Smooth muscle cell (in vitro differentiated cells): Measurements from ENCODE around the gene TARS2. TPM values are rescaled to one million over a fixed set of nuclear protein-coding genes. Genes with fewer than 3 reads are reported as not detected.

Source experiments
- DNase-seq: peaks from one replicate; lab custom pipeline; 2025; ENCODE audit not compliant: unreplicated experiment; lab: John Stamatoyannopoulos, UW
- H2AFZ ChIP-seq: fragments of 200-600 bp; sonication (generic); 2 replicates; pipeline ENCODE4 v1.6.0; 2016; ENCODE audit warnings: antibody characterized with exemption, low read depth, mild to moderate bottlenecking
- H3F3A ChIP-seq: fragments of 200-600 bp; sonication (generic); 2 replicates; pipeline ENCODE4 v1.6.0; 2017; ENCODE audit warnings: antibody characterized with exemption, low read depth
- H3K27ac ChIP-seq: fragments of 200-600 bp; sonication (generic); 2 replicates; pipeline ENCODE4 v1.5.1; 2016; ENCODE audit warnings: low read depth, mild to moderate bottlenecking
- H3K27me3 ChIP-seq: fragments of 200-600 bp; sonication (generic); 2 replicates; pipeline ENCODE4 v1.6.1; 2016; ENCODE audit warnings: low read depth, mild to moderate bottlenecking
- H3K36me3 ChIP-seq: fragments of 200-600 bp; sonication (generic); 2 replicates; pipeline ENCODE4 v1.5.1; 2016; ENCODE audit warnings: low read depth
- H3K4me1 ChIP-seq: fragments of 200-600 bp; sonication (generic); 2 replicates; pipeline ENCODE4 v1.5.1; 2016; ENCODE audit warnings: low read depth
- H3K4me2 ChIP-seq: fragments of 200-600 bp; sonication (generic); 2 replicates; pipeline ENCODE4 v1.6.0; 2016; ENCODE audit warnings: mild to moderate bottlenecking
- H3K4me3 ChIP-seq: fragments of 200-600 bp; sonication (generic); 2 replicates; pipeline ENCODE4 v1.5.1; 2016; ENCODE audit warnings: mild to moderate bottlenecking
- H3K79me2 ChIP-seq: fragments of 200-600 bp; sonication (generic); 2 replicates; pipeline ENCODE4 v1.6.0; 2016; ENCODE audit warnings: low read depth, mild to moderate bottlenecking
- H3K9ac ChIP-seq: fragments of 200-600 bp; sonication (generic); 2 replicates; pipeline ENCODE4 v1.6.0; 2016; ENCODE audit warnings: low read depth
- H3K9me3 ChIP-seq: fragments of 200-600 bp; sonication (generic); replicated peaks from 2 replicates; pipeline ENCODE4 v1.5.1; 2016; ENCODE audit warnings: low read depth
- H4K20me1 ChIP-seq: fragments of 200-600 bp; sonication (generic); 2 replicates; pipeline ENCODE4 v1.6.0; 2016; ENCODE audit warnings: low read depth
- WGBS: methylation state at CpG from one replicate; pipeline ENCODE4 v1.1.7; 2016; ENCODE audit warnings: low lambda C conversion rate; 5-methylcytosine and 5-hydroxymethylcytosine counted together
- polyA plus RNA-seq: library from polyadenylated mRNA; unstranded; fragments of >200 nt; fragmentation: Nextera tagmentation; extraction: Ambion mirVana; gene quantifications from 2 replicates; pipeline ENCODE4 v1.2.1, GENCODE V29; 2016
- total RNA-seq: library from RNA; depleted of rRNA; stranded (reverse); fragments of >200 nt; gene quantifications from 2 replicates; pipeline ENCODE4 v1.2.3, GENCODE V29; 2014
- TF ChIP-seq, protein P1 (sequence below): fragments of 200-600 bp; sonication (generic); IDR thresholded peaks from 2 replicates; pipeline ENCODE4 v1.5.1; 2017; ENCODE audit warnings: borderline replicate concordance, mild to moderate bottlenecking, antibody characterized with exemption; ENCODE audit not compliant: insufficient read depth, poor library complexity, severe bottlenecking

TARS2 gene
- total and polyA plus RNA-seq, 2 experiments from 2014 or later: 8.6 to 20.9 TPM

DNA sequence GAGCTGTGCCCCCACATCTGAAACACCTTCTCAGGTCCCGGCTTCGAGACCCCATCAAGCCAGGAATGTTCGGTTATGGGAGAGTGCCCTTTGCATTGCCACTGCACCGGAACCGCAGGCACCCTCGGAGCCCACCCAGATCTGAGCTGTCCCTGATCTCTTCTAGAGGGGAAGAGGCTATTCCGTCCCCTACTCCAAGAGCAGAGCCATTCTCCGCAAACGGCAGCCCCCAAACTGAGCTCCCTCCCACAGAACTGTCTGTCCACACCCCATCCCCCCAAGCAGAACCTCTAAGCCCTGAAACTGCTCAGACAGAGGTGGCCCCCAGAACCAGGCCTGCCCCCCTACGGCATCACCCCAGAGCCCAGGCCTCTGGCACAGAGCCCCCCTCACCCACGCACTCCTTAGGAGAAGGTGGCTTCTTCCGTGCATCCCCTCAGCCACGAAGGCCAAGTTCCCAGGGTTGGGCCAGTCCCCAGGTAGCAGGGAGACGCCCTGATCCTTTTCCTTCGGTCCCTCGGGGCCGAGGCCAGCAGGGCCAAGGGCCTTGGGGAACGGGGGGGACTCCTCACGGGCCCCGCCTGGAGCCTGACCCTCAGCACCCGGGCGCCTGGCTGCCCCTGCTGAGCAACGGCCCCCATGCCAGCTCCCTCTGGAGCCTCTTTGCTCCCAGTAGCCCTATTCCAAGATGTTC, 66.3 kb downstream of the TARS2 start:
- Histone ChIP-seq H3K27ac (peak overlapping the region; percentile 83), H3K9ac (no peak overlapping the region)

GRCh38 chr1:150554086-150554452, 66.8 kb downstream of the TARS2 start:
- H3F3A ChIP-seq: peaks cover 29% of the 10 kb centered on the region
- DNase-seq: no peak
- no peak overlapping the region for H3K27ac ChIP-seq
- peaks cover 7% of the 10 kb centered on the region for H3K4me1 ChIP-seq
- H3K9ac ChIP-seq: no peak overlapping the region
- TF ChIP-seq, protein P1, sequence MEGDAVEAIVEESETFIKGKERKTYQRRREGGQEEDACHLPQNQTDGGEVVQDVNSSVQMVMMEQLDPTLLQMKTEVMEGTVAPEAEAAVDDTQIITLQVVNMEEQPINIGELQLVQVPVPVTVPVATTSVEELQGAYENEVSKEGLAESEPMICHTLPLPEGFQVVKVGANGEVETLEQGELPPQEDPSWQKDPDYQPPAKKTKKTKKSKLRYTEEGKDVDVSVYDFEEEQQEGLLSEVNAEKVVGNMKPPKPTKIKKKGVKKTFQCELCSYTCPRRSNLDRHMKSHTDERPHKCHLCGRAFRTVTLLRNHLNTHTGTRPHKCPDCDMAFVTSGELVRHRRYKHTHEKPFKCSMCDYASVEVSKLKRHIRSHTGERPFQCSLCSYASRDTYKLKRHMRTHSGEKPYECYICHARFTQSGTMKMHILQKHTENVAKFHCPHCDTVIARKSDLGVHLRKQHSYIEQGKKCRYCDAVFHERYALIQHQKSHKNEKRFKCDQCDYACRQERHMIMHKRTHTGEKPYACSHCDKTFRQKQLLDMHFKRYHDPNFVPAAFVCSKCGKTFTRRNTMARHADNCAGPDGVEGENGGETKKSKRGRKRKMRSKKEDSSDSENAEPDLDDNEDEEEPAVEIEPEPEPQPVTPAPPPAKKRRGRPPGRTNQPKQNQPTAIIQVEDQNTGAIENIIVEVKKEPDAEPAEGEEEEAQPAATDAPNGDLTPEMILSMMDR: no peak
- H3K4me3 ChIP-seq: no peak overlapping the region
- no peaks in the 10 kb centered on the region for H3K36me3 ChIP-seq
- H3K9me3 ChIP-seq: no peaks in the 10 kb centered on the region
- no peaks in the 10 kb centered on the region for H3K27me3 ChIP-seq
- H4K20me1 ChIP-seq: no peaks in the 10 kb centered on the region
- H3K79me2 ChIP-seq: no peaks in the 10 kb centered on the region
- WGBS: 95% methylated on average over 7 of the region's 8 CpGs
- no peak overlapping the region for H2AFZ ChIP-seq
- H3K4me2 ChIP-seq: no peak overlapping the region

More for the DNA sequence above, 66.3 kb downstream of the TARS2 start:
- Histone ChIP-seq H4K20me1 (no peaks in the 10 kb centered on the region), H3K4me2 (no peak overlapping the region), H3K79me2 (no peaks in the 10 kb centered on the region), H2AFZ (no peak overlapping the region), H3K4me3 (no peak overlapping the region), H3K9me3 (no peaks in the 10 kb centered on the region), H3K36me3 (no peaks in the 10 kb centered on the region), H3K4me1 (peaks cover 7% of the 10 kb centered on the region), H3K27me3 (no peaks in the 10 kb centered on the region), H3F3A (peaks cover 29% of the 10 kb centered on the region)
- no peak for DNase-seq
- WGBS: 97% methylated on average over 20 of the region's 23 CpGs
- TF ChIP-seq, protein P1: no peak

- DNase-seq: no peak
- TF ChIP-seq, protein P1: no peak
- 97% methylated on average over 19 of the region's 19 CpGs for WGBS
Measured at GRCh38 chr1:150555198-150555970, 68.2 kb downstream of the TARS2 start.

More at GRCh38 chr1:150555198-150555970, 68.2 kb downstream of the TARS2 start:
- H3K4me1 ChIP-seq: peaks cover 9% of the 10 kb centered on the region
- H3K9ac ChIP-seq: no peak overlapping the region
- no peaks in the 10 kb centered on the region for H3K36me3 ChIP-seq
- no peak overlapping the region for H2AFZ ChIP-seq
- peaks cover 19% of the 10 kb centered on the region for H3F3A ChIP-seq
- no peak overlapping the region for H3K4me2 ChIP-seq
- H3K9me3 ChIP-seq: no peaks in the 10 kb centered on the region
- H4K20me1 ChIP-seq: peaks cover 11% of the 10 kb centered on the region
- H3K4me3 ChIP-seq: no peak overlapping the region
- H3K27ac ChIP-seq: no peak overlapping the region
- H3K27me3 ChIP-seq: no peaks in the 10 kb centered on the region
- peaks cover 10% of the 10 kb centered on the region for H3K79me2 ChIP-seq
